Upper lobe of left lung (tissue), 6 donors: ENCODE results near the gene MAEA. TPM values are rescaled to one million over a fixed set of nuclear protein-coding genes. Genes with fewer than 3 reads are reported as not detected.
A peak's percentile ranks its signal among the peaks of the same experiment; 100 is the strongest.

Experiments used
- ATAC-seq, 2 donors: fragments of 200-7000 bp; cut with Tn5 transposase; one replicate each; pipeline ENCODE4 v1.9.1; 2022; ENCODE audit warnings: mild to moderate bottlenecking in 2 of 2, moderate library complexity in 2 of 2; ENCODE audit not compliant: low FRiP score in 2 of 2
- DNase-seq, 2 donors: peaks; one replicate each; pipeline ENCODE4 v3.0.0-alpha.2; 2019 to 2020
- H3K27ac ChIP-seq, 4 donors: fragments of 200-600 bp; sonication (generic); one replicate each; pipeline ENCODE4 v1.5.1; 2016 to 2019
- H3K27me3 ChIP-seq, 4 donors: fragments of 200-600 bp; sonication (generic); one replicate each; pipeline ENCODE4 v1.5.1; 2017 to 2019
- H3K36me3 ChIP-seq, 4 donors: fragments of 200-600 bp; sonication (generic); one replicate each; pipeline ENCODE4 v1.5.1; 2016 to 2019
- H3K4me1 ChIP-seq, 4 donors: fragments of 200-600 bp; sonication (generic); one replicate each; pipeline ENCODE4 v1.5.1; 2018 to 2019
- H3K4me3 ChIP-seq, 4 donors: fragments of 200-600 bp; sonication (generic); one replicate each; pipeline ENCODE4 v1.5.1; 2017 to 2019; ENCODE audit warnings: mild to moderate bottlenecking in 2 of 4, moderate library complexity in 1 of 4
- H3K9me3 ChIP-seq, 4 donors: fragments of 200-600 bp; sonication (generic); one replicate each; pipeline ENCODE4 v1.5.1; 2018 to 2019
- EP300 ChIP-seq, 4 donors: sonication (generic); formaldehyde crosslinking; IDR thresholded peaks; one replicate each; pipeline ENCODE4 v1.5.1; 2017; ENCODE audit warnings: antibody characterized with exemption in 4 of 4, control low read depth in 2 of 4
- POLR2A ChIP-seq, 4 donors: fragments of 450-650 bp; IDR thresholded peaks; one replicate each; pipeline ENCODE4 v1.5.1; 2016 to 2017; ENCODE audit warnings: antibody characterized with exemption in 4 of 4, mild to moderate bottlenecking in 2 of 4
- POLR2AphosphoS5 ChIP-seq, 2 donors: sonication (generic); formaldehyde crosslinking; IDR thresholded peaks; one replicate each; pipeline ENCODE4 v1.5.1; 2017; ENCODE audit warnings: antibody characterized with exemption in 2 of 2
- WGBS, 2 donors: methylation state at CpG; one replicate each; pipeline ENCODE4 v1.1.5; 2017 to 2018; 5-methylcytosine and 5-hydroxymethylcytosine counted together
- total RNA-seq, 6 donors: library from RNA; depleted of rRNA in 4 of 6; stranded (reverse); fragments of >200 nt in 4 of 6; gene quantifications; one replicate each; pipeline versions ENCODE4 v1.1.0 to v1.2.1, GENCODE V29; 2016 to 2021
- TF ChIP-seq, protein P1 (sequence below), 6 experiments: fragments of 450-650 bp in 4 of 6; fragments of 200-600 bp in 2 of 6; sonication (generic) in 2 of 6; IDR thresholded peaks; one replicate each; pipeline ENCODE4 v1.5.1; 2016 to 2019; ENCODE audit warnings: antibody characterized with exemption in 6 of 6
- donor health status: DM: no; HTN: no; CAD: no; lungs with moderate emphysema.
- donor health status: DM: no; HTN: yes; CAD: no; lungs with severe emphysema.

Gene MAEA
- total RNA-seq, 6 donors from 2014 or later, result 58.5 to 289 (median 73.0) TPM

DNA sequence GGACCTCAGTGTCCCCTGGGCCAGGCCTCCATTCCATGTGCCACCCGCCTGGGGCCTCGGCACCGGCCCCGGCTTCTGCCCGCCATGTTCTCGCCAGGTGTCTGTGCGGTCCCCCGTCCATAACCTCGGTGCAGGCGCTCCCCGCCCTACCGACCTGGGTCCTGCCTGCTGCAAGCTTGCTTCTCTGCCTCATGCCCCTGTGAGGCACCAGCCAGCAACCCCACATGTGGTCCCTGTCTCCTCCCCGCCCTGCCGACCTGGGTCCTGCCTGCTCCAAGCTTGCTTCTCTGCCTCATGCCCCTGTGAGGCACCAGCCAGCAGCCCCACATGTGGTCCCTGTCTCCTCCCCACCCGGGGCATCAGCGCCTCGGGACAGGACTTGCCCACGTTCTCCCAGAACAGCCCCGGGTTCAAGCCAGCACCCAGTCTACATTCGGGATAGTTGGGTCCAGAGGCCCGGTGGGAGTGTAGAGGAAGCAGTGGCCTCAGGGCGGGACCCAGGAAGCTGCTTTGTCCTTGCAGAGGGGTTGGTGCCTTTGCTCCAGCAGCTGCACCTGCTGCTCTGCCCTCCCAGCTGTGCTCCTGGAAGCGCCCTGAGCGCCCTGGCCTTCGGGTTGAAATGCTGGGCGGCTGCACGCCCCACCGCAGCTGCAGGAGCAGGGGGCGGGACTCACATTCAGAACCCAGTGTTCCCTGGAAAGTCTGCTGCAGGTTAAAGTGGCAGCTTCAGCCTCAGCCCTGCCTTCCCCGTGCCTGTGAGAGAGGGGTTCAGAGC lies 37.2 kb downstream of the MAEA start:
- peak in 1 of 2 donors; percentile 75 for DNase-seq
- Histone ChIP-seq H3K4me3 (no peak overlapping the region), H3K9me3 (no peaks in the 10 kb centered on the region), H3K4me1 (peaks cover 0 to 7% (median 0%) of the 10 kb centered on the region in 4 donors), H3K36me3 (peaks cover 11 to 86% (median 67%) of the 10 kb centered on the region in 4 donors), H3K27ac (no peak overlapping the region), H3K27me3 (no peaks in the 10 kb centered on the region)
- WGBS, 2 donors, result 95 to 96% methylated on average over 27 to 29 of the region's 30 CpGs
- ATAC-seq, result no peak
- no peak for TF ChIP-seq EP300 (IDR thresholded peaks at IDR 0.05)
- TF ChIP-seq POLR2A (IDR thresholded peaks at IDR 0.05), result no peak

DNA sequence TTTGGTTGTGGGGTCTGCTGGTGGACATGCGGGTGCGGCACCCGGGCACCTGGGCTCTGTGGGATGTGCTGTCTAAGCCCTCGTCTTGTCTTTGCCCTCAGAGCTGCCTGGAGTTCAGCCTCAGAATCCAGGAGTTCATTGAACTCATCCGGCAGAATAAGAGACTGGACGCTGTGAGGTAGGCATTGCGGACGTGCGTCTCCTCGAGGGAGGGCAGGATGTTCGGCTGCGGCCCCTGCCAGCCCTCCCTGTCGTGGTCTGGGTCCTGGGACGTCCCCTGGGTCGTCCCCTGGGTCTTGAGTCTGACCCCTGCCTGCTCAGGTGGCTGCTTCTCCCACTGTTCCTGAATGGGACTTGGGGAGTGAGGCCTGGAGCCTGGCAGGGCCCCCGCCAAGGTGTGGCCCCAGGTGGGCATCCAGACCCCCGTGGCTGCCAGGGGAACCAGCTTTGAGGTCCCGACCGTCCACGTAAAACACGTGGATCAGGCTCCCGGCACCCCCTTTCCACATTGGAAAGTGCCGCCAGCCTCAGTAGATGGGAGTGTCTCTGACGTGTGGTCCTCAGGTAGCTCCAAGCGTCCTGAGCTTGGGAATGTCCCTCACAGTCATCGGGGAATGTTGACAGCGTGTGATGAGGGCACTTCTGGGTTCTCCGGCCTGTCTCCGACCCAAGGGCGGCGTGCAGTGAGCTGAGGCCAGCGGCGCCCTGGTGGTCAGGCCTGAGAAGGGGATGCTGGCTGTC lies 38.0 kb downstream of the MAEA start:
- TF ChIP-seq POLR2A (IDR thresholded peaks at IDR 0.05) (no peak), EP300 (IDR thresholded peaks at IDR 0.05) (no peak), POLR2AphosphoS5 (IDR thresholded peaks at IDR 0.05) (no peak)
- TF ChIP-seq, protein P1, sequence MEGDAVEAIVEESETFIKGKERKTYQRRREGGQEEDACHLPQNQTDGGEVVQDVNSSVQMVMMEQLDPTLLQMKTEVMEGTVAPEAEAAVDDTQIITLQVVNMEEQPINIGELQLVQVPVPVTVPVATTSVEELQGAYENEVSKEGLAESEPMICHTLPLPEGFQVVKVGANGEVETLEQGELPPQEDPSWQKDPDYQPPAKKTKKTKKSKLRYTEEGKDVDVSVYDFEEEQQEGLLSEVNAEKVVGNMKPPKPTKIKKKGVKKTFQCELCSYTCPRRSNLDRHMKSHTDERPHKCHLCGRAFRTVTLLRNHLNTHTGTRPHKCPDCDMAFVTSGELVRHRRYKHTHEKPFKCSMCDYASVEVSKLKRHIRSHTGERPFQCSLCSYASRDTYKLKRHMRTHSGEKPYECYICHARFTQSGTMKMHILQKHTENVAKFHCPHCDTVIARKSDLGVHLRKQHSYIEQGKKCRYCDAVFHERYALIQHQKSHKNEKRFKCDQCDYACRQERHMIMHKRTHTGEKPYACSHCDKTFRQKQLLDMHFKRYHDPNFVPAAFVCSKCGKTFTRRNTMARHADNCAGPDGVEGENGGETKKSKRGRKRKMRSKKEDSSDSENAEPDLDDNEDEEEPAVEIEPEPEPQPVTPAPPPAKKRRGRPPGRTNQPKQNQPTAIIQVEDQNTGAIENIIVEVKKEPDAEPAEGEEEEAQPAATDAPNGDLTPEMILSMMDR (IDR thresholded peaks at IDR 0.05), result no peak
- ATAC-seq, result no peak
- WGBS, 2 donors, result 91 to 95% methylated on average over 16 to 32 of the region's 33 CpGs
- peaks cover 11 to 84% (median 68%) of the 10 kb centered on the region in 4 donors for H3K36me3 ChIP-seq
- no peaks in the 10 kb centered on the region for H3K27me3 ChIP-seq
- DNase-seq, result peak in 1 of 2 donors; percentile 72
- H3K4me1 ChIP-seq, result peaks cover 0 to 7% (median 0%) of the 10 kb centered on the region in 4 donors
- no peak overlapping the region for H3K4me3 ChIP-seq
- H3K27ac ChIP-seq, result no peak overlapping the region
- no peaks in the 10 kb centered on the region for H3K9me3 ChIP-seq

DNA sequence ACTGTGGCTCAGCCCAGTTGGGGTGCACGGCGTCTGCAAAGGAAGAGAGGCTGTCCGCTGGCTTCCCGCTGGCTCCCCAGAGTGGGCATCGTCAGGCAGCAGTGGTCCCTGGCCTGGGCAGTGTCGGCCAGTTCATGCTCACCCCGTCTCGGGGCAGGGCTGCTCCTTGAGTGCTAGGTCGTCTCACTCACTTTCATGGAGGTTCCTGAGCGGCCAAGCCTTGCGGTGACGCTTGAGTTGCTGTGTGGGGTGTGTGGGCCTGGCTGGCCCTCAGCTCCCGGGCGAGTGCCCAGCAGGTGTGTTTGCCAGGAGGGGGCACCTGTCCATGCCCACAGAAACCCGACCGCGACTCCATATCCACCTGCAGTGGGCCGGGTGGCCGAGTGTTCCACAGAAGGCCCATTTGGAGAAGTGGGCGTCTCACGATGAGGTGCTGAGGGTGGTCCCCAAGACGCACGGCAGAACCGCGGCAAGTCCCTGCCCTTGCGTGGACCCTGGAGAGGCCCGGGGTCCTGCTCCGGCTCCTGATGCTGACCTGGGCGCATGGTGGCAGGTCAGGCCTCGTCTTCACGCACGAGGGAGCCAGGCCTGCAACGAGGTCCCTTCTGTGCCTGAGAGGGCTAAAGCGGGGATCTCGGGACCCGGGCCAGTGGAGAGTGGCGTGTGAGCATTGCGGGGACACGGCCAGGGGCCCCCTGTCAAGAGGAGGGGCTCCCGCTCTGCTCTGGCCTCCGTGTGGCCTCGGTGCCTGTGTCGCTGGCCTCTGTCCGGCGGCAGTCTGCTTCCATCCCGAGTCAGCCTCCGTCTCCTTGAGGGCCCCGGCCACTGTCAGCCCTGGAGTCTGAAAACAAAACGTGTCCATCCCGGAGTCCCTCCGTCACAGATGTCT lies 38.8 kb downstream of the MAEA start:
- no peaks in the 10 kb centered on the region for H3K27me3 ChIP-seq
- TF ChIP-seq POLR2AphosphoS5 (IDR thresholded peaks at IDR 0.05) (no peak), POLR2A (IDR thresholded peaks at IDR 0.05) (no peak)
- TF ChIP-seq, protein P1 (IDR thresholded peaks at IDR 0.05), result no peak
- no peaks in the 10 kb centered on the region for H3K9me3 ChIP-seq
- peak in 1 of 2 donors; percentile 74 for DNase-seq
- no peak for ATAC-seq
- peaks cover 11 to 86% (median 70%) of the 10 kb centered on the region in 4 donors for H3K36me3 ChIP-seq
- H3K27ac ChIP-seq, result peak overlapping the region in 1 of 4 donors; percentile 46
- no peak overlapping the region for H3K4me3 ChIP-seq
- peaks cover 0 to 7% (median 1%) of the 10 kb centered on the region in 4 donors for H3K4me1 ChIP-seq
- 96 to 97% methylated on average over 22 to 51 of the region's 51 CpGs for WGBS, 2 donors

DNA sequence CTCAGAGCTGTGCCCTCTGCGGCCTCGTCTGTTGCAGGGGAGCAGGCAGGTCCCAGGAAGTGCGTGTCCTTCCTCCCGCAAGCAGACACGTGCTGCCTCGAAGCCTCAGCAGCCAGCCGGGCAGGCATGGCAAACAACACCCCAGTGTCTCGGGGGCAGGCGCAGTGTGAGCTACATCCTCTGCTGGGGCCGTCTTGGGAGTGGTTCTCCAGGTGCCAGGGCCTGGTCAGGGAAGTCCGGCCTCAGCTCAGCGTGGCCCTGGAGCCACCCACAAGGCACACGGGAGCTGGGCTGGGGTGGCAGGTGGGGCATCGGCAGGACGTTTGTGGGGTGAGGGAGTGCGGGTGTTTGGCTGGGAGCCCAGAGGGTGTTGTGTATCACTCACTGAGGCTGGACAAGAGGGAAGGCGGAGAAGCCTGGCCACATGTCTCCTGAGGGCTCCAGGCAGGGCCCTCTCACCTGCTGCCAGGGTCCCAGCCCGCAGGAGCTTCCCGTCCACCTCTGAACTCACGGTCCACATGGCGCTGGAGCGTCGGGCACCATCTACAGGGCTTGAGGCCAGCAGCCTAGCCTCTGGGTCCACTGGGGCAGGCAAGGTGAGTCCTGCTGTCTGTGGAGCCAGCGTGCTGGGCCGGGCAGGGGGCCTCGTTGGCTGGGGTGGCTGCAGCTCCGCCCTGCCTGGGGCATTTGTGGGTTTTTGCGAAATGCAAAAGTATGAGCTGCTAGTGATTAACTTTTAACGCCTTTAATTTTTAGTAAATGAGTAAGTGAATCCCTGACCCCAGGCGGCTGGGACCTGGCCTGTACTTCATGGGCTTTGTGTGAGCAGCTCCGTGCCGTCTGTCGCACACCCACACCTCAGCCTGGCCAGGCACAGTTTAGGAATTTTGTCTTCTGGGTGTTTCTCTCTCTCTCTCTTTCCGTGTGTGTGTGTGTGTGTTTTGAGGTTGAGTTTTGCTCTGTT lies 40.0 kb downstream of the MAEA start:
- peak overlapping the region in 2 of 4 donors; percentile 27 to 46 for H3K27ac ChIP-seq
- no peak overlapping the region for H3K4me3 ChIP-seq
- peaks cover 0 to 7% (median 1%) of the 10 kb centered on the region in 4 donors for H3K4me1 ChIP-seq
- H3K9me3 ChIP-seq, result no peaks in the 10 kb centered on the region
- WGBS, 2 donors, result 82 to 92% methylated on average over 14 to 31 of the region's 34 CpGs
- peaks cover 11 to 84% (median 71%) of the 10 kb centered on the region in 4 donors for H3K36me3 ChIP-seq
- DNase-seq (peak in 1 of 2 donors; percentile 81), ATAC-seq (no peak)
- no peaks in the 10 kb centered on the region for H3K27me3 ChIP-seq
- TF ChIP-seq, protein P1 (IDR thresholded peaks at IDR 0.05), result no peak
- TF ChIP-seq POLR2A (IDR thresholded peaks at IDR 0.05), result no peak
- no peak for TF ChIP-seq POLR2AphosphoS5 (IDR thresholded peaks at IDR 0.05)
- TF ChIP-seq EP300 (IDR thresholded peaks at IDR 0.05), result no peak
